Dermis blood vessel endothelial cell (primary cell): ENCODE measurements around the gene SLC47A1. TPM values are rescaled to one million over a fixed set of nuclear protein-coding genes. Genes with fewer than 3 reads are reported as not detected.

Experiments used
- DNase-seq: peaks from one replicate; pipeline ENCODE4 v3.0.0; 2010
- total RNA-seq: library from RNA; depleted of rRNA; stranded (reverse); fragments of >200 nt; gene quantifications from 2 replicates; pipeline ENCODE4 v1.2.3, GENCODE V29; 2014

The SLC47A1 gene
- total RNA-seq, 1 donor from 2014 or later: 0.85 TPM

DNA sequence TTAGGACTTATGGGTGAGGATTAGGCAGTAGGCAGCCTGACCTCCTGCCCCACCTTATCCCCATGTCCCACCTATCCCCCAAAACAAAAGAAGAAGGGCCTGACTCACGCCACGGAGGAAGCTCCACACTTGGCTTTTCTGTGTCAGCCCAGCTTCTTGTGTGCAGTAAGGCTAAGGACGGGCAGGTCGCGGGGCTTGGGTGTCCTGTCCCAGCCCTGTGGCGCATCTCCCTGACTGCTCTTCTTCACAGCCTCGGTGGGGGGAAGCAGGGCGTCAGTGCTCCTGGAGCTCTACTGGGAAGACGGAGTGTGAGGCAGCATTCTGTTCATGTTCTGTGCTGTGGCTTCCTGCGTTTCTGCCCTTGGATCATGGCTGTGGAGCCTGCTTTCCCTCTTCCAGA is 80.3 kb downstream of the SLC47A1 start:
- DNase-seq: no peak

DNA sequence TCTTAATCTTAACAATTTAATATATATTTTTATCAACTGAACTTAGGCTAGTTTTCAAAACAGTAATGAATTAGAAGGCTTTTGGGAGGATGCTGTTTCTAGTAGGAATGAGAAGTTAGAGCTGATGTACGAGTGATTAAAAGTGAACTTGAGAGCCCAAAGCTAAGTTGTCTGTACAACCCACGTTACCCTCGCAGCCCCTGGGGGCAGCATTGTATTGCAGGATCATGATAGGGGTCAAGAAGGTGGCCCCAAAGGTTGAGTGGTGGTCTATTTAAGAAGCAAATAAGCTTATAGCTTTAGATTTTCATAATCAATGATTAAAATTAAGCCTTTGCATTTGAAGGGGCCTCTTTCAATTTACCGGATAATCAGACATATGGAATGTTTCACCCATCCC is 81.2 kb downstream of the SLC47A1 start:
- DNase-seq: no peak

DNA sequence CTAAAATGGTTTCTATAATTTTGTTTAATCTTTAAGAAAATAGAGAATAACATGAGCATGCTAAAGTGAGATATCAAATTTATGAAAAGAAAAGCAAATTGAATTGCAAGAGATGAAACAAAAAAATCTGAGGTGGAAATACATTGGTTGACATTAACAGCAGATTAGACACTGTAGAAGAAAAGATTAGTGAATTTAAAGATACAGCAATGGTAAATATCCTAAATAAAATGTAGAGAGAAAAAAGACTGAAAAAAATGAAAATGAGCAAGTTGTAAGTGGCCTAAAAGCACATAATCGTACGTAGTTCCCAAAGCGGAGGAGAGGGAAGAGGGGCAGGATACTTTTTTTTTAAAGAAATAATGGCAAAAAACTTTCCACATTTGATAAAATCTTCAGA is 84.4 kb downstream of the SLC47A1 start:
- DNase-seq: no peak

DNA sequence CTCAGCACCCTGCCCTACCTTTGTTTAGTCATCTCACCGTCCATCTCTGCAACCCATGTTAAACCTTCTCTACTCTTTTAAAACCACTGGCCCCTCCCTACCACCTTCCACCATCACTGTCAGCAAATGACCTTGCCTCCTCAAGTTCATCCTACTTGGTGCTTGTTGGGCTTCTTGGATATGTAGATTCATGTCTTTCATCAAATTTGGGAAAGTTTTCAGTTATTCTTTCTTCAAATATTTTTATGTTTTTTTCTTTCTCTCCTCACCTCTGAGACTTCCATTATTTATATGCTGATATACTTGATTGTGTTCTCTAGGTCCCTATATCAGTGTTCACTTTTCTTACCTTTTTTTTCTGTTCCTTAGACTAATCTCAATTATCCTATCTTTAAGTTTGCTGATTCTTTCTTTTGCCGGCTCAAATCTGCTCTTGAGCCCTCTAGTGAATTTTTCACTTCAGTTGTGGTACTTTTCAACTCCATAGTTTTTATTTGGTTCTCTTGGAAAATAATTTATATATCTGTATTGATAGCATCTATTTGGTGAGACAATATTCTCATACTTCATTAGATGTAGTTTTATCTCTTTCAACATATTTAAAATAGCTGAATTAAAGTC is 86.2 kb downstream of the SLC47A1 start:
- no peak for DNase-seq

DNA sequence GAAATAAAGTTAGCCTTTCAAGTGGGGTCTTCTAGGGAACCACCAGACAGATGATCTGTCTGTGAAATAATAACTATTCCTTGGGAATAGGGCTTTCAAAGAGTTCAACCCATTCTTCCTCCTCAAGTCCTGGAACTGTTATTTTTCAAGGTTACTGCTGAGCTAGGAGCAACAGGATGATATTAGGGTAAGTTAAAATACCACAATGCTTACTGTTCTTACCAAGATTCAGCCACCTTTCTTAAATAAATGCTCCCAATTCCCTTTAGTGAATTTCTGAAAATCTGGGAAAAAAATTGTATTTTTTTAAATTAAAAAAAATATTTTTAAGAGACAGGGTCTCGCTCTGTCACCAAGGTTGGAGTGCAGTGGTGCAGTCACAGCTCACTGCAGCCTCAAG is 88.0 kb downstream of the SLC47A1 start:
- no peak for DNase-seq

DNA sequence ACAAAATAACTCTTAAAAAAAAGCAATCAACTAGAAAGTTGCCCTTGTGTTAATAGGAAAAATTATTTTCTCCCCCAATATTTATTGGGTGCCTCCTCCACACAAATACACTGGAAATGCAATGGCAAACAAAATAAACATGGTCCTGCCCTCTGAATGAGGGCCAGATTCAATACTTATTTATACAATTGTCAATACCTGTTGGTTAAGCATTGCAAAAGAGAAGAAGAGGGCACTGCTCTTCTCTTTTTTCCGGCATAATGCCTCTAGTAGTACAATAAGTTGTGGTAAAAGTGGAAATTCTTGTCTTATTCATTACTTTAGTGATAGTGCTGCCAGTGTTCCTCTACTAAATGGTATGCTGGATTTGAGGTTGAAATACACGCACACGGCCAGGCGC is 92.4 kb downstream of the SLC47A1 start:
- DNase-seq: no peak

Other genes with a start within 250 kb of the SLC47A1 start
- gene B9D1, start 171.1 kb upstream of the SLC47A1 start, total RNA-seq: 11.5 and 12.6 TPM in 2 replicates
- 19.4 and 22.8 TPM in 2 replicates for gene MAPK7, start 155.4 kb upstream of the SLC47A1 start, total RNA-seq
- not detected in 2 replicates for gene MFAP4, start 146.7 kb upstream of the SLC47A1 start, total RNA-seq
- 0.51 and 0.70 TPM in 2 replicates for gene RNF112, start 122.6 kb upstream of the SLC47A1 start, total RNA-seq
- gene ALDH3A2, start 114.9 kb downstream of the SLC47A1 start, total RNA-seq: 82.3 and 149 TPM in 2 replicates
- gene SLC47A2, start 182.7 kb downstream of the SLC47A1 start, total RNA-seq: not detected in 2 replicates
- gene ALDH3A1, start 214.4 kb downstream of the SLC47A1 start, total RNA-seq: 0.85 and 0.93 TPM in 2 replicates